Nephron progenitor cell (in vitro differentiated cells): ENCODE data around the gene PLEKHS1.

Source experiments
- DNase-seq: peaks from one replicate; pipeline ENCODE4 v3.0.0; 2021
- H3K27ac Mint-ChIP-seq: 2 replicates; pipeline ENCODE4 v1.8.0; 2021; ENCODE audit warnings: mild to moderate bottlenecking, moderate library complexity, mixed read lengths
- H3K27me3 Mint-ChIP-seq: 2 replicates; pipeline ENCODE4 v1.8.0; 2021; ENCODE audit warnings: mild to moderate bottlenecking, low read depth, mixed read lengths; ENCODE audit not compliant: poor library complexity
- H3K36me3 Mint-ChIP-seq: 2 replicates; pipeline ENCODE4 v1.8.0; 2021; ENCODE audit warnings: low read depth, mixed read lengths
- H3K4me1 Mint-ChIP-seq: 2 replicates; pipeline ENCODE4 v1.8.0; 2021; ENCODE audit warnings: mixed read lengths
- H3K4me3 Mint-ChIP-seq: 2 replicates; pipeline ENCODE4 v1.8.0; 2021; ENCODE audit warnings: mild to moderate bottlenecking, moderate library complexity, mixed read lengths
- H3K9me3 Mint-ChIP-seq: 2 replicates; pipeline ENCODE4 v1.8.0; 2021; ENCODE audit warnings: mild to moderate bottlenecking, moderate library complexity, mixed read lengths
- CTCF ChIP-seq: fragments of 200-600 bp; sonication (generic); IDR thresholded peaks from 2 replicates; pipeline ENCODE4 v1.5.0; 2021; ENCODE audit warnings: antibody characterized with exemption

The PLEKHS1 gene

GRCh38 chr10:113709221-113709838, 42.2 kb upstream of the PLEKHS1 start:
- Mint-ChIP-seq H3K4me1 (peaks cover 75% of the 10 kb centered on the region), H3K36me3 (peaks cover 8% of the 10 kb centered on the region), H3K9me3 (peaks cover 3% of the 10 kb centered on the region), H3K27ac (peak overlapping the region; percentile 78), H3K27me3 (peaks cover 4% of the 10 kb centered on the region), H3K4me3 (peak overlapping the region; percentile 53)
- no peak for DNase-seq
- TF ChIP-seq CTCF = no peak

- Mint-ChIP-seq H3K27ac (peak overlapping the region; percentile 29), H3K9me3 (peaks cover 3% of the 10 kb centered on the region), H3K36me3 (peaks cover 13% of the 10 kb centered on the region), H3K4me1 (peaks cover 63% of the 10 kb centered on the region), H3K27me3 (peaks cover 4% of the 10 kb centered on the region), H3K4me3 (peak overlapping the region; percentile 41)
- DNase-seq = no peak
- TF ChIP-seq CTCF = no peak
Measured at GRCh38 chr10:113711142-113711541, 40.3 kb upstream of the PLEKHS1 start.

- TF ChIP-seq CTCF = no peak
- Mint-ChIP-seq H3K9me3 (peaks cover 3% of the 10 kb centered on the region), H3K4me3 (no peak overlapping the region), H3K36me3 (peaks cover 14% of the 10 kb centered on the region), H3K27me3 (peaks cover 2% of the 10 kb centered on the region), H3K27ac (no peak overlapping the region), H3K4me1 (peaks cover 54% of the 10 kb centered on the region)
- no peak for DNase-seq
Measured at GRCh38 chr10:113712024-113712423, 39.5 kb upstream of the PLEKHS1 start.

- DNase-seq = no peak
- peaks cover 4% of the 10 kb centered on the region for H3K9me3 Mint-ChIP-seq
- TF ChIP-seq CTCF = no peak
- peaks cover 24% of the 10 kb centered on the region for H3K36me3 Mint-ChIP-seq
- H3K4me1 Mint-ChIP-seq = peaks cover 48% of the 10 kb centered on the region
- no peaks in the 10 kb centered on the region for H3K27me3 Mint-ChIP-seq
- no peak overlapping the region for H3K27ac Mint-ChIP-seq
- peak overlapping the region; percentile 2 for H3K4me3 Mint-ChIP-seq
Measured at GRCh38 chr10:113712755-113713639, 38.5 kb upstream of the PLEKHS1 start.

GRCh38 chr10:113713640-113713982, 37.9 kb upstream of the PLEKHS1 start:
- Mint-ChIP-seq H3K27me3 (no peaks in the 10 kb centered on the region), H3K4me1 (peaks cover 42% of the 10 kb centered on the region), H3K36me3 (peaks cover 25% of the 10 kb centered on the region), H3K9me3 (peaks cover 11% of the 10 kb centered on the region), H3K4me3 (no peak overlapping the region), H3K27ac (no peak overlapping the region)
- DNase-seq = no peak
- no peak for TF ChIP-seq CTCF
